ENCODE results near the gene EIF2B4.
"Not testable (repeated sequence)": the region's sequence is repeated elsewhere in the genome, so short reads cannot be mapped to it uniquely, and the experiment has no call there.

The EIF2B4 gene

DNA sequence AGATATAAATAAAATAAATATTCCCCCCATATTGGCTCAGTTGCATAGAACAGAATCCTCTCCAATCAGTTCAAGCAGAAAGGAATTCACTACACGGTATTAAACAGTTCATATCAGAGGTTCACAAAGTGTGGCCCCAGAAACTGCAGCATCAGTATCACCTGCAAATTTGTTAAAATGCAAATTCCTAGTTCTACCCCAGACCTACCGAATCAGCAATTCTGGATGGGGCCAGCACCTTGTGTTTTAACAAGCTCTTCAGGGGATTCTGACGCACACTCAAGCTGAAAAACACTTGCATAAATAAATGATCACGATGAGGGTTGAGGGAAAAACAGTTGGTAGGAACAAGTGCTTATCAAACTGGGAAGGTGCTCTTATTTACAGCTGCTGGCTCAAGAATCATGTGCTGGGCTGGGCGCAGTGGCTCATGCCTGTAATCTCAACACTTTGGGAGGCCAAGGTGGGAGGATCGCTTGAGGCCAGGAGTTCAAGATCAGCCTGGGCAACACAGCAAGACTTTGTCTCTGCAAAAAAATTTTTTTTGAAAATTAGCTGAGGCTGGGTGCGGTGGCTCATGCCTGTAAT, 19.9 kb downstream of the EIF2B4 start:
- DNase-seq (ENCODE audit: low read depth in 2 of 2, low spot score in 1 of 2): no peak

DNA sequence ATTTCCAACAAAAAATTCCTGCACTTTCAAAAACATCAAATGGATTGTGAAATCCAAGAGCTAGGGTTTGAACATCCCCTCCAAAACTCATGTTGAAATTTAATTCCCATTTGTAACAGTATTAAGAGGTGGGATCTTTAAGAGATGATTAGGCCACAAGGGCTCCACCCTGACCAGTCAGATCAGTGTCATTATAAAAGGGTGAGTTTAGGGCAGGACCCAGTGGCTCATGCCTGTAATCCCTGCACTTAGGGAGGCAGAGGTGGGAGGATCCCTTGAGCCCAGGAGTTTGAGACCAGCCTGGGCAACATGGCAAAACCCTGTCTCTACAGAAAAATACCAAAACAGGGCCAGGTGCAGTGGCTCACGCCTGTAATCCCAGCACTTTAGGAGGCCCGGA, 22.5 kb downstream of the EIF2B4 start:
- no peak for DNase-seq (ENCODE audit: low read depth in 2 of 2, low spot score in 1 of 2)

DNA sequence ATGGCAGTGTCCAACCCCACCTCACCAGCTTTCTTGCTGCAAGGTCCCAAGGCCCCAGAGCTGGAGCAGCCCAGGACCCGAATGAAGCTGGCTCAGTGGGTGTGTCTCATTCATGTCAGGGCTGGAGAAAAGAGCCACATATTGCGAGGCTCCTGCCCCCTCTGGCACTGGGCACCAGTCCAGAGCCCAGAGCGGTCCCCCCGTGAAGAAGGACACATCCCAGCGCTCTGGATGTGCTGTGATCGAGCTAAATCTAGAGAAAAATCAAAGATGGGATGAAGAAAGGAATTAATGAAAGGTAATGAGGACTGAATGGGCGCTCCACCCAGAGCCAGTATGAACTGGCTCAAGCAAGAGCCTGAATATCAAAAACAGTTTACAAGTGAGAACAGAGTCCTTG, 34.0 kb downstream of the EIF2B4 start:
- no peak for DNase-seq (ENCODE audit: low read depth in 2 of 2, low spot score in 1 of 2)

DNA sequence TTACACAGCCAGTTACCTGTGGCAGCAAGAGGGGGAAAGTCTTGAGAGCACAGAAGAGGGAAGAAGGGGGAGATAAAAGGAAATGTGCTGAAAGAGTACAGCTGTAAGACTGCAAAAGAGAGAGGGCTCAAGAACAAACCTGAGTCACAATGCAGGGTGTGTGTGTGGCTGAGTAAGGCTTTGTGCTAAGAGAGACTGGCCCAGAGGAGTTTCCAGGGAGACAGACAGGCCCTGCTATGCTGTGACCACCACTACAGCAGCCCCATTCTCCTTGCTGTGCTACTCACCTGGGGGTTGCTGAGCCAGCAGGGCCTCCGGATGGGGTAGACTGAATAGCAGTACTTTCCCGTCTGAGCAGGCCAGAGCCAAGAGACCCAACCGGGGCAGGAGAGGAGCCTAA, 34.8 kb downstream of the EIF2B4 start:
- DNase-seq (ENCODE audit: low read depth in 2 of 2, low spot score in 1 of 2): no peak

DNA sequence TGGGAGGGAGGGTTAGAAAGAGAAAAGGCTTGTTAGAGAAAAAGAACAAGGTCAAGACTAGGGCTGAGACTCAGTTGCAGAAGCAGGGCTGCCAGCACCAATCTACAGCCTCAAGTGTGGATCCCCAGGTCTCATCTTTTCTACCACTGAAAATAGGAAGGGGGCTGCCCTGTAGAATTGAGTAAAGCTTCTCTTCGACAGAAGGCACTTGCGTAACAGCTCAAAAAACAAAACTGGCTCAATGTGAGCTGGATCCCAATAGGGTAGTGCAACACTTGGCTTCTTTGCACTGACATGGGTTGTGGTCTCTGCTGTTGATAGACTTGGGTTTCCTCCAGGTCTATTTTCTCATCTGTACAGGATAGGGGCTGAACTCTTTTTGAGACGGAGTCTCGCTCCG, 45.4 kb downstream of the EIF2B4 start:
- no peak for DNase-seq (ENCODE audit: low read depth in 2 of 2, low spot score in 1 of 2)

DNA sequence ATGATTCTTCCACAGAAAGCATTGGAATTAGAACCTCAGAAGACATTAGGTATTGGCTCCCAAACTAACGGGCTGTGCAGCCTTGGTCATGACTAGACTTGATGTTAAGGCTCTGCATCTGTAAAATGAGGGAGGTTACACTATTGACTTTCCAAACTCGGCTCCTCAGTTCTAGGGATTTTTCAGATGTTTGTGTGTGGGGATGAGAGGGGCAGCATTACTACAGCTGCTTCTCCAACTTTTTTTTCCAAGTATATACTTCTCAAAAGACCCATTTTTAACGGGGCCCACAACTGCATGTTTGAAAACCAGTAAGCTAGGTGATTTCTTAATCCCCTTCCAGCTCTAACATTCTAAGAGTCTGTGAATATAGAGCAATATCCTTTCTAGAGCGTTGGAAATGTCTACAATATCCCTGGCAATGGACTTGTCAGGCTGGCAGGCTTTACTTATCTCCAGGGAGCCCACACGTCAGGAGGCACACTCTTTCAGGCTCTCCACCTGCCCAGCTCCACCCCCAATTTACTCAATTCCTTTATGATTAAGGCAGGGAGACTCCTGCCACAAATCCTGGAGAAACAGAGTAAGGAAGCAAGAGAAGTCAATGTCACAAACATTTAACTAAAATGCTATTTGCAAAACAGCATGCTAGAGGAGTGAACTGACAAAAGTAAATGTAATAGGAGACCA, 46.4 kb downstream of the EIF2B4 start:
- no peak for DNase-seq (ENCODE audit: low read depth in 2 of 2, low spot score in 1 of 2)

DNA sequence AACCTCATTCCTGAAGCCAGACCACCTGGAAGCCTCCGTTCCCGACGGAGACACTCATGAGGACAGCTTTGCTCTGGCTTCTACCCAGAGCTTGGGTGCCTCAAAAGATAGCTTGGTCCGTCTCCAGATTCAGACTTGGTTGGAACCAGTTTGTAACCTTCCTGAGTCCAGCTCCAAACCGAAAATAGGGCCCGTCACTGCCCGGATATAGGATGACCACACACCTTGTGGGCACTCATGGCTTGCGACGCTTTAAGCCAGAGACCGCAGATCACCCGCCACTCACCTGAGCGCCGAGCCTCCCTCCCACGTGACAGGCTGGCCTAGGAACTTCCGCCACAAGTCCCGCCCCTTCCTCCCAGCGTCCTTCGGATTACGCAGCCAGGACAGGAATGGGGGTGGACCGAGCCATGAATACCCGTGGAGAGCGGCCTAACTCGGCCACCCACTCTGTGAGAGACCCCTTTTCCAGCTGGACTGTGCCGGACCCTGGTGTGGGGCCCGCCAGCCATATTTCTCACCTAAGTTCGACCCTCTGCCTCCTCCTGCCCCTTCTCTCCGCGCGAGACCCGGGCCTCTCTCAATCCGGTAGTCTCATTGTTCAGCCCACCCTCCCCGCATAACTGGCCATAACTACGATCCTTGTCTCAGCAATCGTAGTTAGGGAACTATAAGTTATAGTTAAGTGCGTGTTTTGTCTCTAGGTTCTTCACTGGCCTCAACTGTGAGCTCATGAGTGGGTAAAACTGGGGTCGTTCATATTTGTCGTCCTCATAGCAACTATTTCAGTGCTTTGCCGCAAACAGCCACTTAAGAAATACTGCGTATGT, 47.2 kb downstream of the EIF2B4 start, which contains the start of gene MPV17:
MPV17 (minus strand) TSS at position 332 of the 830 bp plus-strand sequence. CDS start 580 bp downstream, outside the sequence.
- DNase-seq (ENCODE audit: low read depth in 2 of 2, low spot score in 1 of 2): peak; percentile 69 to 73

DNA sequence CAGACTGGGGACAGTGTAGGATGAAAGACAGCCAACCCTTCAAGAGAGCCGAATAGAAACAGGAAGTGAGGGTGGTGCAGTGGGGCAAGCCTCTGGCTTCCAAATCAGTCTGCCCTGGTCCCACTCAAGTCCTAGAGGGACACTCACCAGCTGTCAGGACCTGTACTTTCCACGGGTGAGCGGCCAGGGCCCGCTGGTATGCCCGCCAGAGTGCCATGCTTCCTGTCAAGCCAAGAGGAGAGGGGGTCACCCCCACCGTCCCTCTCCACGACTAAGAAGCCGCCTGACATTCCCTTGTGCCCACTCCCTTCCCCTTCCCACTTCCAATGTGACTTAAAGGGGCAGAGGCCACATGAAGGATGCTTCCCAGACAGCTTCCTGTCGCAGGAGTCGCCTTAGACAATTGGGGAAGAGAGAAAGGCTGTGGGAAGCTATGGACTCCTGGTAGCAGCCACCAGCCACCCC, 47.8 kb downstream of the EIF2B4 start:
- no peak for DNase-seq (ENCODE audit: low read depth in 2 of 2, low spot score in 1 of 2)

DNA sequence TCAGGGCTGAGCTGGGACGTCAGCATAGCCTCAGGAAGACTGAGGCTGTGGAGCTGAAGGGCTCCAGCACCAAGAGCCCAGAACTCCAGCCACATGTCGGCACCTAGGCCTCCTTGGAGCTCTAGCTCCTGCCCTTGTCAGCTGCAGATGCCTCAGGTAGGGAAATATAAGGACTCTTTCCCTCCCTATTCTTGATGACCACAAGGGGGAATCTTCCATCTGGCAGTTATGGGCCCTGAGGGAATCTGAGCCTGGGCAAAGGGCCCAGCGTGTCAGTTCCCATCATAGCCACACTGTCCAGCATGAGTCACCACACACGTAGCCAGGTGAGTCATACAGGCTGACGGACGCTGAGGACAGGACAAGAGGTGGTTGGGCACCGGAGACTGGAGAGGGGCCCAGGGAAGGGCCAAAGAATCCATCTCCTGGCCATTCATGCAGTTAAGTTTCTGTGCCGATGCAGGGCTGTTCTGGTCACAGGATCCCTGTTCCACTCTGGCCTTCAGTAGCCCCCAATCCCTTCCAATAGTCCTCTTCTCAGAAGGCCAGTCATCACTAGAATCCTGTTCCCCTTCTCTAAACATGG, 49.1 kb downstream of the EIF2B4 start:
- no peak for DNase-seq (ENCODE audit: low read depth in 2 of 2, low spot score in 1 of 2)

DNA sequence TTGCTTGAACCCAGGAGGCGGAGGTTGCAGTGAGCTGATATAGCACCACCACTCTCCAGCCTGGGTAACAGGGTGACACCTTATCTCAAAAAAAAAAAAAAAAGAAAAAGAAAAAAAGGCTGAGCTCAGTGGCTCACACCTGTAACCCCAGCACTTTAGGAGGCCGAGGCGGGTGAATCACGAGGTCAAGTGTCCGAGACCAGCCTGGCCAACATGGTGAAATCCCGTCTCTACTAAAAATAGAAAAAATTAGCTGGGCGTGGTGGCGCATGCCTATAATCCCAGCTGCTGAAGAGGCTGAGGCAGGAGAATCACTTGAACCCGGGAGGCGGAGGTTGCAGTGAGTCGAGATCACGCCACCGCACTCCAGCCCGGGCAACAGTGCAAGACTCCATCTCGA, 50.3 kb downstream of the EIF2B4 start:
- not testable (repeated sequence) for DNase-seq (ENCODE audit: low read depth in 2 of 2, low spot score in 1 of 2)

DNA sequence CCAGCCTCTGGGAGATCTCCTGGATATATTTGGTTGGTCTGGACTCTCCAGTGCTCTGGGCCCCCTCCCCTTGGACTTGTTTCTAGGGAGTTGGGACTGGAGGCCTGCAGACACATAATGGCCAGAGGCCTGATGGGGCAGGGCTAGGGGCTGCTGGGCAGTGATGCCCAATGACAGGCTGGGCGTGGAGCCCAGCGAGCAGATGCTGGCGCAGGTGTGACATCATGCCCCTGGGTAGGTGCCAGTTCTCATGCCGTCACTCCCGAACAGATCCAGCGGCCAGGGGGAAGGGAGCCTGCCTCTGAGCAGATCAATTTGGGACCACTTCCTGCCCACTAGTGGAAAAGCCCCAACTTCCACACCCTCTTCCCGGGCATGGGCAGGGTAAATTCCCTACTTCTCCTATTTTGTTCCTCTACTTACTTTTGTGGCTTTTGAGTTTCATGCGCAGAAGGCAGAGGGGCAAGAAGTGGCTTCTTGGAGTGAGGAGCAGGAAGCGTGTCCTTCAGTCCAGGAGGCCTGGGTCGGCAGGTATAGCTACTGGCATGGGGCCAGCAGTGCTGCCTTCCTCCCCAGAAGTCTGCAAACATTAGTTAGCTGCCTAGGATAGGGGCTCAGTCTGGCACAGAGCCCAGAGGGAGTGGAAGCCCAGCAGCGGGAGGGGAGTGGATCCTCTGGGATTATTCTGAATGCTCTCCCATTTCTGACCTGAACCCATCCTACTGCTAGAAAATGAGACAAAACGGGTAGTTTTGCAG, 53.3 kb downstream of the EIF2B4 start:
- DNase-seq (ENCODE audit: low read depth in 2 of 2, low spot score in 1 of 2): no peak

DNA sequence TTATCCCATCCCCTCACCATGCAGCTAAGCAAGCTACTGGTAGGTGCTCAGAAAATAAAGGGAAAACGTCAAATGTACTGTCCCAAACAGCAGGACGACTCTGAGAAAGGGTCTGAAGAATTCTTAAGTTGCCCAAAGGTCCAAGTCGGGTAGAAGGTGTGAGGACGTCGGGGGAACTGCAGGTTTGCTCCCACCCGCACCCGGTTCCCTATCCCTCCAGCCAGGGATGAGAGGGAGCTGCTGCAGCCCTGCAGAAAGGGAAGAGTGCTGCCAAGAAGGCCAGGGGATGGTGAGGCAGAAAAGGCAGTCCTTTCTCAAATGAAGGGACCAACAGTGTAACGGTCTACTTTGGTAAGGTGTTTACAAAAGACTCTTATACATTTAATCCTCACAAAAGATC, 55.0 kb downstream of the EIF2B4 start:
- no peak for DNase-seq (ENCODE audit: low read depth in 2 of 2, low spot score in 1 of 2)

DNA sequence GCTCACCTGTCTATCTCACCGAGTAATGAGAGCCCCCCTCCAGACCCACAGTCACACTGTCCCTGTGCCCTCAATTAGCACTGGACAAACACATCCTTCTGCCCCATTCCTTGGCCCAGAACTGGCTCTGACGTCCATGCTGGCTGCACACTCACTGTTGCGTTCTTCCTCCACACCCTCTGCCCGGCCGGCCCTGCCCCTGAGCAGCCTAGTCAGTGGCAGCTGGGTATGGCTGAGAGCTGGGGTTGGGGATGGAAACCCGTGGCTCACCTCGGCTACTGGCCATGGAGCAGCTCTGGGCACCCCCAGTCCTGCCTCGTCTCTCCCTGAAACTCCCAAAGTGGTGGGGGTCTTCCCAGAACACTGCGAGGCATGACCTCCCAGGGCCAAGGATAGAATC, 55.4 kb downstream of the EIF2B4 start:
- no peak for DNase-seq (ENCODE audit: low read depth in 2 of 2, low spot score in 1 of 2)

Data from stimulated activated CD8-positive, alpha-beta memory T cell treated with anti-CD3 and anti-CD28 coated beads, Interleukin-4, amount 100 ng/mL, for 1 hour (primary cell).